Measurements from ENCODE around the gene SGTA. TPM values are rescaled to one million over a fixed set of nuclear protein-coding genes. Genes with fewer than 3 reads are reported as not detected.
A peak's percentile ranks its signal among the peaks of the same experiment; 100 is the strongest.

Gene SGTA
- total RNA-seq, 4 donors from 2014 or later: 43.4 to 86.8 (median 73.4) TPM

DNA sequence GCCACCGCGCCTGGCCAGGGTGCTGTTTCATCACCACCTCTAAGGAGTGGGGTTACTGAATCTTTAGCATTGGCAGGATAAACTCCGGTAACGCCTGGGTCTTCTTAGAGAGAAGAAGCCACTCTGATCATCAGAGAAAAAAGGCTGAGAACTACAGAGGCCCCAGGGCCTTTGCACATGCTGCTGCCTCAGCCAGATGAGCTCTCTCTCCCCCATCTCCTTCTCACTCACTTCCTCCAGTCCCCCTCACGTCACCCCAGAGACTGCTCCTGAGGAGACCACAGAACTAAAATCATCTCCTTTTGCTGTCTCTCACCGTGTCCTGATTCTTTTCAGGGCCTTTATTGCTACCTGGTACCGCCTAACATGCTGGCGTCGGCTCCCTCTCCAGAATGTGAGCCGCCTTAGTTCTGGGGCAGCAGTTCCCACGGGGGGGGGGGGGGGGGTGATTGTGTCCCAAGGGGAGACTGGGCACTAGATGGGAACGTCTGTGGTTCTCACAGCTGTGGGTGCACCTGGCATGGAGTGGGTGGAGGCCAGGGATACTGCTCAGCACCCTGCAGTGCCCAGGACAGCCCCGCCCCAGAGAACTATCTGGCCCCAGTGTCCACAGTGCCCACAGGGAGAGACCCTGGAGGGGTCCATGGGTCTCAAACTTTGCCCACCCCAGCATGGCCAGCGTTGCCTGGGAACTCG lies 56.8 kb downstream of the SGTA start:
- Histone ChIP-seq H3K27me3 (no peaks in the 10 kb centered on the region), H3K27ac (no peak overlapping the region), H3K9me3 (no peaks in the 10 kb centered on the region), H3K4me3 (replicated peaks in 1 of 3) (no peak overlapping the region), H3K36me3 (no peaks in the 10 kb centered on the region), H3K4me1 (peaks cover 0 to 8% of the 10 kb centered on the region in 2 donors)
- TF ChIP-seq POLR2A (IDR thresholded peaks at IDR 0.05): no peak
- TF ChIP-seq, protein P1, sequence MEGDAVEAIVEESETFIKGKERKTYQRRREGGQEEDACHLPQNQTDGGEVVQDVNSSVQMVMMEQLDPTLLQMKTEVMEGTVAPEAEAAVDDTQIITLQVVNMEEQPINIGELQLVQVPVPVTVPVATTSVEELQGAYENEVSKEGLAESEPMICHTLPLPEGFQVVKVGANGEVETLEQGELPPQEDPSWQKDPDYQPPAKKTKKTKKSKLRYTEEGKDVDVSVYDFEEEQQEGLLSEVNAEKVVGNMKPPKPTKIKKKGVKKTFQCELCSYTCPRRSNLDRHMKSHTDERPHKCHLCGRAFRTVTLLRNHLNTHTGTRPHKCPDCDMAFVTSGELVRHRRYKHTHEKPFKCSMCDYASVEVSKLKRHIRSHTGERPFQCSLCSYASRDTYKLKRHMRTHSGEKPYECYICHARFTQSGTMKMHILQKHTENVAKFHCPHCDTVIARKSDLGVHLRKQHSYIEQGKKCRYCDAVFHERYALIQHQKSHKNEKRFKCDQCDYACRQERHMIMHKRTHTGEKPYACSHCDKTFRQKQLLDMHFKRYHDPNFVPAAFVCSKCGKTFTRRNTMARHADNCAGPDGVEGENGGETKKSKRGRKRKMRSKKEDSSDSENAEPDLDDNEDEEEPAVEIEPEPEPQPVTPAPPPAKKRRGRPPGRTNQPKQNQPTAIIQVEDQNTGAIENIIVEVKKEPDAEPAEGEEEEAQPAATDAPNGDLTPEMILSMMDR (IDR thresholded peaks at IDR 0.05): no peak
- DNase-seq: no peak
- intact Hi-C loops (cut with DNase I): no loop called here
- WGBS, 2 donors: 67 to 74% methylated on average over 13 to 15 of the region's 15 CpGs

DNA sequence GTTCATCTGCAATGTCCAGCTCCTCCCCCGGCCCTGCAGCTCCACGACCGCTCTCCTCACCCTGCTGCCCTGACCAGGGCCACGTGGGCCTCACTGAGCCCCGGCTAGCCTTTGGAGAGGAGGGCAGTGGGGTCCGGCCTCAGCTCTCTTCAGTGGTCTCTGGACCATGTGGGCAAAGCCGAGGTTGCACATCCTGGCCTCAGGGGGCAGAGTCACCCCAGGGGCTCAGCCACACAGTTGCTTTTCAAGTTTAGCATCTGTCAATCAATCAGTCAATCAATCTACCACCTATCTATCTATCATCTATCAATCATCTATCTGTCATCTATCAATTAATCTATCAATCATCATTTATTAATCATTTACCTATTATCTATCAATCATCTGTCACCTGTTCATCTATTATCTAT lies 58.9 kb downstream of the SGTA start:
- H3K36me3 ChIP-seq: no peaks in the 10 kb centered on the region

DNA sequence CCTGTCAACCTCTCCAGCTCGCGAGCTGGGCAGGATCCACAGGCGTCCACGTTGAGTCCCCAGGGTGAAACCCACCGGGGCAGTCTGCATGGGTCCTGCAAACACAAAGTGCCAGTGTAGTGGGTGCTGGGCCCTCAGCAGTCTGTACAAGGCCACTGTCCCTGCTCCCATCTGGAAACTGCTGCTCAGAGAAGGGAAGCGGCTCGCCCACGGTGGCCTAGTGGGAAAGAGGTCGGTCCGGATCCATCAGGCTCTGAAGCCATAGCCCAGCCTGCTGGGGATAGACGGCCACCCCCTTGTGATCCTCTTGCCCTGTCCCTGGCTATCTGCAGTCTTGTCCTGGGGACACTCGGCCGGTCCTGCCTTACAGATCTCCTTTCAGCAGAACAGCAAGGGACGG lies 59.3 kb downstream of the SGTA start:
- peaks cover 6 to 21% of the 10 kb centered on the region in 2 donors for H3K4me1 ChIP-seq
- no peak for TF ChIP-seq POLR2A (IDR thresholded peaks at IDR 0.05)
- TF ChIP-seq, protein P1 (IDR thresholded peaks at IDR 0.05): no peak
- no peaks in the 10 kb centered on the region for H3K36me3 ChIP-seq
- no peak overlapping the region for H3K27ac ChIP-seq
- no peak overlapping the region for H3K4me3 ChIP-seq (replicated peaks in 1 of 3)
- H3K27me3 ChIP-seq: peaks cover 9% of the 10 kb centered on the region
- intact Hi-C loops (cut with DNase I): no loop called here
- 77 to 82% methylated on average over 9 to 13 of the region's 14 CpGs for whole genome bisulfite sequencing, 2 donors
- DNase-seq: no peak
- no peaks in the 10 kb centered on the region for H3K9me3 ChIP-seq

More for the DNA sequence above, 58.9 kb downstream of the SGTA start:
- Histone ChIP-seq H3K4me3 (replicated peaks in 1 of 3) (no peak overlapping the region), H3K27ac (no peak overlapping the region), H3K27me3 (peaks cover 9% of the 10 kb centered on the region), H3K4me1 (peaks cover 6 to 21% of the 10 kb centered on the region in 2 donors), H3K9me3 (no peaks in the 10 kb centered on the region)
- TF ChIP-seq, protein P1 (IDR thresholded peaks at IDR 0.05): no peak
- TF ChIP-seq POLR2A (IDR thresholded peaks at IDR 0.05): no peak
- intact Hi-C loops (cut with DNase I): no loop called here
- DNase-seq: no peak
- WGBS, 2 donors: 44 to 48% methylated on average over 3 to 6 of the region's 7 CpGs

DNA sequence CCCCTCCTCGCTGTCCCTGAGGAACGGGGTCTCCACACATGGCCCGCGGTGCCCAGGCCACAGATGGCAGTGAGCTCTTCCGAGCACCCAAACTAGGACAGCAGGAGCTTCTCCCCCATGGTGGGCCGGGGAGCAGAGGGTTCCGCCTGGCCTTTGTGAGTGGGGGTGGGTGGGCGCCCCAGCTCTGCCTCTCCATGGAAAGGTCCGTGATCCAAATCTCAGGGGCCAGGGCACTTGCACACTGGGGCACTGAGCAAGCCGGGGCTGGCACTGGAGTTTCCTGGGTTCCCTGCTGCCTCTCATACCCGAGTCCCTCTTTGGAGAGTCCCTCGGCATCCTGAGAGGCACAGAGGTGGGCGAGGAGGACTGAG lies 59.7 kb downstream of the SGTA start:
- intact Hi-C loops (cut with DNase I): no loop called here
- no peak for DNase-seq
- Histone ChIP-seq H3K27ac (no peak overlapping the region), H3K9me3 (no peaks in the 10 kb centered on the region), H3K4me3 (replicated peaks in 1 of 3) (no peak overlapping the region), H3K4me1 (peaks cover 6 to 21% of the 10 kb centered on the region in 2 donors), H3K27me3 (peaks cover 9% of the 10 kb centered on the region), H3K36me3 (no peaks in the 10 kb centered on the region)
- 76% methylated on average over 7 of the region's 13 CpGs; no CpG with 5 or more reads in 1 of the 2 donors for WGBS, 2 donors
- TF ChIP-seq, protein P1 (IDR thresholded peaks at IDR 0.05): no peak
- no peak for TF ChIP-seq POLR2A (IDR thresholded peaks at IDR 0.05)

DNA sequence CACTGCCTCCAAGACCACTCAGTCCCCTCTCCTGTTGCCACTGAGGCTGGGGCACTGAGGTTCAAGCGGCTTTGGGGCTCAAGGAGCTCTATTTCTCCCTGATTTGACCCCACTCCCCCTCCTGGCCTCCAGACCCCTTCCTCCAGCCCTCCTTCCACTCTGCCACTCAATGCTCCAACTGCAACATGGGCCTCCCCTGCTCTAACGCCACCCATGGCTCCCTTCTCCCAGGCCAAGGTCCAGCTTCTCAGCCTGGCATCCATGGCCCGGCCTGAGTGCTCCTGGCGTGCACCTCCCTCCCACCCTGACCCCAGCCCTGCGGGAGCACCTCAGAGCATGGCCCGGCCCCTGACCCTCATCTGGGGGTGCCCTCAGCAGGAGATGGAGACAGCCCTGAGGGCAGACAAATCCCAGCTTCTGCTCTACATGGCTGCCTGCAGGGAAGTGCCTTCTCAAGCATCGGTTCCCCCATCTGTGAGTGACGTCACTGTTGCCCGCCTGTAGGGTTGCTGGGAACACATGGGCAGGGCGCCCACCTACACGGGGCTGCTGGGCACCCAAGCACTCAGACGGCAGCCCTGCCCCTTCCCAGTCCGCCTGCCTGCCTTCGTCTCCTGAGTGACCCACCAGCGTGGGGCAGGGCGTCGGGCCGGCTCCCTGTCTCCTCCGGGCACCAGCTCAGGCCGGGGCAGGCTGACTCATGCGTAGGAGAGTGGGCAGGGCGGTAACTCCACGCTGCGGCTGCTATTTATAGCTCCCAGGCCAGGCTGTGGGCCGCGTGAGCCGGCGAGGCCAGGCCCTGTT lies 60.3 kb downstream of the SGTA start:
- Histone ChIP-seq H3K36me3 (no peaks in the 10 kb centered on the region), H3K27me3 (peaks cover 9% of the 10 kb centered on the region), H3K4me3 (replicated peaks in 1 of 3) (no peak overlapping the region), H3K9me3 (no peaks in the 10 kb centered on the region), H3K27ac (no peak overlapping the region), H3K4me1 (peaks cover 6 to 21% of the 10 kb centered on the region in 2 donors)
- intact Hi-C loops (cut with DNase I): no loop called here
- TF ChIP-seq POLR2A (IDR thresholded peaks at IDR 0.05): no peak
- TF ChIP-seq, protein P1 (IDR thresholded peaks at IDR 0.05): no peak
- 83 to 85% methylated on average over 8 of the region's 28 CpGs for WGBS, 2 donors
- peak; percentile 20 to 30 for DNase-seq

All from thyroid gland (tissue), 4 donors.